ACC112 (cell line): ENCODE results near the gene C8A.

ENCODE experiments used
- H2AFZ ChIP-seq: fragments of 200-600 bp; sonication (generic); one replicate; pipeline ENCODE4 v1.6.0; 2017; ENCODE audit warnings: antibody characterized with exemption, low read length; ENCODE audit not compliant: unreplicated experiment
- H3K27ac ChIP-seq: fragments of 200-600 bp; sonication (generic); 2 replicates; pipeline ENCODE4 v1.5.1; 2014; ENCODE audit warnings: low read depth, mild to moderate bottlenecking, antibody characterized with exemption, low read length, moderate library complexity
- H3K27me3 ChIP-seq: fragments of 200-600 bp; sonication (generic); 2 replicates; pipeline ENCODE4 v1.6.1; 2014; ENCODE audit warnings: mild to moderate bottlenecking, antibody characterized with exemption, low read length, moderate library complexity, mixed read lengths; ENCODE audit not compliant: insufficient read depth
- H3K36me3 ChIP-seq: fragments of 200-600 bp; sonication (generic); 2 replicates; pipeline ENCODE4 v1.6.1; 2016; ENCODE audit warnings: mild to moderate bottlenecking, antibody characterized with exemption, low read length, moderate library complexity, mixed read lengths; ENCODE audit not compliant: insufficient read depth
- H3K4me1 ChIP-seq: fragments of 200-600 bp; sonication (generic); one replicate; pipeline ENCODE4 v1.6.1; 2016; ENCODE audit warnings: low read length, mixed read lengths; ENCODE audit not compliant: insufficient read depth, unreplicated experiment, control insufficient read depth
- H3K4me3 ChIP-seq: fragments of 200-600 bp; sonication (generic); 2 replicates; pipeline ENCODE4 v1.5.1; 2014; ENCODE audit warnings: mild to moderate bottlenecking, low read depth, low read length
- H3K79me2 ChIP-seq: fragments of 200-600 bp; sonication (generic); one replicate; pipeline ENCODE4 v1.6.0; 2016; ENCODE audit warnings: low read length; ENCODE audit not compliant: control insufficient read depth, unreplicated experiment, insufficient read depth

The C8A gene

GRCh38 chr1:56837244-56837939 is 17.2 kb upstream of the C8A start:
- no peaks in the 10 kb centered on the region for H3K36me3 ChIP-seq
- H3K79me2 ChIP-seq: no peaks in the 10 kb centered on the region
- peaks cover 3% of the 10 kb centered on the region; the same call in 1 of the 2 replicates for H3K27me3 ChIP-seq
- H2AFZ ChIP-seq: no peak overlapping the region
- peaks cover 7% of the 10 kb centered on the region for H3K4me1 ChIP-seq
- no peak overlapping the region for H3K27ac ChIP-seq
- H3K4me3 ChIP-seq: no peak overlapping the region

- Histone ChIP-seq H3K4me3 (no peak overlapping the region), H3K27me3 (peaks cover 3% of the 10 kb centered on the region; the same call in 1 of the 2 replicates), H2AFZ (no peak overlapping the region), H3K4me1 (no peaks in the 10 kb centered on the region), H3K27ac (no peak overlapping the region), H3K36me3 (no peaks in the 10 kb centered on the region), H3K79me2 (no peaks in the 10 kb centered on the region)
These were observed 15.8 kb upstream of the C8A start for GRCh38 chr1:56838759-56839158.

GRCh38 chr1:56843544-56843943 is 11.1 kb upstream of the C8A start:
- Histone ChIP-seq H3K27ac (no peak overlapping the region), H3K27me3 (peaks cover 3% of the 10 kb centered on the region), H3K4me1 (no peaks in the 10 kb centered on the region), H2AFZ (no peak overlapping the region), H3K4me3 (no peak overlapping the region), H3K36me3 (no peaks in the 10 kb centered on the region), H3K79me2 (no peaks in the 10 kb centered on the region)

GRCh38 chr1:56844545-56845136 is 10.0 kb upstream of the C8A start:
- Histone ChIP-seq H3K27ac (no peak overlapping the region), H3K27me3 (peaks cover 12% of the 10 kb centered on the region), H3K4me3 (no peak overlapping the region), H3K79me2 (no peaks in the 10 kb centered on the region), H3K36me3 (no peaks in the 10 kb centered on the region), H3K4me1 (no peaks in the 10 kb centered on the region), H2AFZ (no peak overlapping the region)

GRCh38 chr1:56845343-56845742 is 9.3 kb upstream of the C8A start:
- Histone ChIP-seq H3K27ac (no peak overlapping the region), H3K36me3 (no peaks in the 10 kb centered on the region), H3K4me1 (no peaks in the 10 kb centered on the region), H3K4me3 (no peak overlapping the region), H3K27me3 (peaks cover 14% of the 10 kb centered on the region), H3K79me2 (no peaks in the 10 kb centered on the region), H2AFZ (no peak overlapping the region)

DNA sequence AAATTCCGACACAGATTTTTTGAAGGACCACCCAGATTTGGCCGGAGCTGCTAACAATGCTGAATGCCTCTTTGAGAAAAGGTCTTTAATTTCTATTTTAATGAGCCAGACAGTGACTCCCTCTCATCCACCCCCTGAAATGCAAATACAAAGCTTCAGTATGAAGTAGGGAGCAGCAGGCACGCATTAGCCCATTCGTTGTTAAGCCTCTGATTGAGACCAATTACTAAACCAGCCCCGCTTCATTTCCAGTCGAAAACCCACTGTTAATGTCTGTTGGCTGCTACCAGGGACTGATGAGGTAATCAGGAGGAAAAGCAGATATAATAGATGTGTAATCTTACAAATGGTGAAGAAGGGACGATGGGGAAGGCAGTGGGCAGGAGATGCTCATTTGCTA is 4.8 kb upstream of the C8A start:
- Histone ChIP-seq H3K79me2 (no peaks in the 10 kb centered on the region), H3K4me3 (no peak overlapping the region), H3K27me3 (peaks cover 15% of the 10 kb centered on the region), H3K36me3 (no peaks in the 10 kb centered on the region), H3K27ac (no peak overlapping the region), H3K4me1 (no peaks in the 10 kb centered on the region), H2AFZ (no peak overlapping the region)

GRCh38 chr1:56850411-56850810 is 4.2 kb upstream of the C8A start:
- Histone ChIP-seq H3K4me3 (no peak overlapping the region), H3K27ac (no peak overlapping the region), H3K27me3 (peaks cover 15% of the 10 kb centered on the region), H3K4me1 (no peaks in the 10 kb centered on the region), H2AFZ (no peak overlapping the region), H3K79me2 (no peaks in the 10 kb centered on the region), H3K36me3 (no peaks in the 10 kb centered on the region)

DNA sequence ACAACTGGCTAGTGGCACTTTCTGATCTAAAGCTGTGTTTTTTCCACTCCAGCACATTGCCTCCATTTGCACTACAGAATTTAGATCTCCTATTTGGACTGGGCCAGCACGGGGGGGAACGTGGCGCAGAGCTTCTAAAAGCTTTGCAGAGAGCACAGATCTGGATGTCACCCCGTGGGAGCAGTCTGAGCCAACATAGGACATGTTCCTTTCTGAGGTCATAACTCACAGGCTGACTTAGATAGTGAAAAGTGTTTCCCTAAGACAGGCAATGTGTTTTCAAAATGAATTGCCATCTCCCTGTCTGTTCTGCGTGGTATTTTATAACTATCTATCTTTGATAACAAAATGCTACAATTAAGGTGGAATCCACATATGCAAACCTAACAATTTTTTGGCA is 3.7 kb upstream of the C8A start:
- H3K27ac ChIP-seq: no peak overlapping the region
- no peaks in the 10 kb centered on the region for H3K36me3 ChIP-seq
- H3K4me1 ChIP-seq: no peaks in the 10 kb centered on the region
- H2AFZ ChIP-seq: no peak overlapping the region
- H3K27me3 ChIP-seq: peaks cover 16% of the 10 kb centered on the region
- H3K79me2 ChIP-seq: no peaks in the 10 kb centered on the region
- no peak overlapping the region for H3K4me3 ChIP-seq

DNA sequence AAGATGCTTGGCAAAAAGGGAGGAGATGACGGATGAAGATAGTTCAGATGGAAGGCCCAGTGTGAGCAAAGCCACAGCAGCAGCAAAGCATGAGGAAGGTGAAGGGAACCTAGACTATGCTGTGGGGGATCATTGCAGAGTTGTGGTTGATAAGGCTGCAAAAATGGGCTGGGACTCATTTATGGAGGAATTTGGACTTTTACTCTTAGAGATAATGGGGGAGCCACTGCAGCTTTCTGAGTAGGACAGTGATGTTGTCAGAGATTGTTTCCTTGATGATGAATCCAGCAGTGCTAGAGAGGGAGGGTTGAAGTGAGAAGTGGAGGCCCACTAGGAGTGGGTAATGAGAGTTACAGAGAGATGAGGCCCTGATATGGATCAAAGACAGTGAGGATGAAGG is 2.1 kb upstream of the C8A start:
- H3K27me3 ChIP-seq: peaks cover 20% of the 10 kb centered on the region
- H3K79me2 ChIP-seq: no peaks in the 10 kb centered on the region
- H3K27ac ChIP-seq: no peak overlapping the region
- H2AFZ ChIP-seq: no peak overlapping the region
- no peaks in the 10 kb centered on the region for H3K4me1 ChIP-seq
- no peak overlapping the region for H3K4me3 ChIP-seq
- H3K36me3 ChIP-seq: no peaks in the 10 kb centered on the region

- peaks cover 7% of the 10 kb centered on the region; the same call in 1 of the 2 replicates for H3K27me3 ChIP-seq
- H3K79me2 ChIP-seq: no peaks in the 10 kb centered on the region
- H3K27ac ChIP-seq: no peak overlapping the region
- H3K4me3 ChIP-seq: no peak overlapping the region
- H3K4me1 ChIP-seq: no peaks in the 10 kb centered on the region
- H2AFZ ChIP-seq: no peak overlapping the region
- no peaks in the 10 kb centered on the region for H3K36me3 ChIP-seq
These were observed 593 bp downstream of the C8A start for GRCh38 chr1:56855190-56855589.

- no peak overlapping the region for H3K4me3 ChIP-seq
- peaks cover 5% of the 10 kb centered on the region; the same call in 1 of the 2 replicates for H3K27me3 ChIP-seq
- no peaks in the 10 kb centered on the region for H3K4me1 ChIP-seq
- no peaks in the 10 kb centered on the region for H3K36me3 ChIP-seq
- H3K79me2 ChIP-seq: no peaks in the 10 kb centered on the region
- no peak overlapping the region for H2AFZ ChIP-seq
- no peak overlapping the region for H3K27ac ChIP-seq
These were observed 1.6 kb downstream of the C8A start for GRCh38 chr1:56856186-56856585.
